Measurements from ENCODE around the gene CLHC1. TPM values are rescaled to one million over a fixed set of nuclear protein-coding genes. Genes with fewer than 3 reads are reported as not detected.
"Not testable (repeated sequence)": the region's sequence is repeated elsewhere in the genome, so short reads cannot be mapped to it uniquely, and the experiment has no call there.

The CLHC1 gene
- polyA plus RNA-seq, 3 donors: 2.4 to 5.0 TPM; not detected in 1

DNA sequence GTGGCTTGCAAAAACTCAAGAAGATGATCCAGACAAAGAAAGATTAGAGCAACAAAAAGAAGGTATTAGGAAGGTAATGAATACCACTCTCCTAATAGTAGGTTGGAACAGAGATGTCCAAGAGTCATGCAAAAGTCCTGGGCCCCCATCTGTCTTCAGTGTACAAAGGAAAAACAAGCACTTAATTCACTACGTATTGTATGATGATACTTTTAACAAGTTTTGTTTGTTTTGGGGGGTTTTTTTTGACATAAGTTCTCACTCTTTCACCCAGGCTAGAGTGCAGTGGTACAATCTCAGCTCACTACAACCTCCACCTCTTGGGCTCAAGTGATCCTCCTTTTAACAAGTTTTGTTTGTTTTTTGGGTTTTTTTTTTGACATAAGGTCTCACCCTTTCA lies 101.2 kb downstream of the CLHC1 start:
- TF ChIP-seq CTCF (IDR thresholded peaks at IDR 0.05): no peak
- Histone ChIP-seq H3K27me3 (ENCODE audit: control insufficient read depth in 2 of 2, insufficient read depth in 2 of 2, low read length in 2 of 2) (no peaks in the 10 kb centered on the region), H3K27ac (ENCODE audit: low read depth in 1 of 2, low read length in 2 of 2) (no peak overlapping the region), H4K20me1 (ENCODE audit: insufficient read depth, low read length) (no peaks in the 10 kb centered on the region), H3K4me1 (ENCODE audit: control insufficient read depth in 1 of 2, insufficient read depth in 2 of 2, low read length in 2 of 2) (peaks cover 28 to 32% of the 10 kb centered on the region in 2 donors), H3K4me2 (replicated peaks; ENCODE audit: extremely low read depth, low read length, poor library complexity, severe bottlenecking) (no peak overlapping the region), H3K79me2 (ENCODE audit: insufficient read depth, low read length) (no peaks in the 10 kb centered on the region), H3K9me3 (replicated peaks in 1 of 2; ENCODE audit: control insufficient read depth in 1 of 2, insufficient read depth in 1 of 2, low read length in 2 of 2) (no peaks in the 10 kb centered on the region), H2AFZ (ENCODE audit: insufficient read depth, low read depth, low read length, poor library complexity, severe bottlenecking) (no peak overlapping the region), H3K4me3 (replicated peaks in 1 of 3; ENCODE audit: low read depth in 2 of 3, low read length in 3 of 3) (no peak overlapping the region), H3K9ac (ENCODE audit: insufficient read depth, low read length, poor library complexity, severe bottlenecking) (no peak overlapping the region), H3K36me3 (replicated peaks in 1 of 2; ENCODE audit: control insufficient read depth in 1 of 2, insufficient read depth in 2 of 2, low read length in 2 of 2) (no peaks in the 10 kb centered on the region)
- H3K9me3 Mint-ChIP-seq: peaks cover 0 to 4% (median 0%) of the 10 kb centered on the region in 7 donors
- no peak overlapping the region for H3K27ac Mint-ChIP-seq
- H3K36me3 Mint-ChIP-seq: no peaks in the 10 kb centered on the region
- no peak for DNase-seq
- intact Hi-C loops (cut with micrococcal nuclease): no loop called here
- no peak overlapping the region for H3K4me3 Mint-ChIP-seq
- H3K27me3 Mint-ChIP-seq (ENCODE audit: low read depth in 3 of 3): no peaks in the 10 kb centered on the region
- H3K4me1 Mint-ChIP-seq: peaks cover 28% of the 10 kb centered on the region
- WGBS (ENCODE audit: insufficient coverage): no CpG with 5 or more reads among the region's 1 CpG

GRCh38 chr2:55126643-55127042 lies 105.5 kb downstream of the CLHC1 start:
- DNase-seq; H3K4me3 Mint-ChIP-seq; H3K9me3 Mint-ChIP-seq; H3K36me3 Mint-ChIP-seq; H3K27ac Mint-ChIP-seq; H4K20me1 ChIP-seq (ENCODE audit: insufficient read depth, low read length); H3K4me3 ChIP-seq (replicated peaks in 1 of 3; ENCODE audit: low read depth in 2 of 3, low read length in 3 of 3); H3K9ac ChIP-seq (ENCODE audit: insufficient read depth, low read length, poor library complexity, severe bottlenecking); H2AFZ ChIP-seq (ENCODE audit: insufficient read depth, low read depth, low read length, poor library complexity, severe bottlenecking); H3K27ac ChIP-seq (ENCODE audit: low read depth in 1 of 2, low read length in 2 of 2); H3K4me2 ChIP-seq (replicated peaks; ENCODE audit: extremely low read depth, low read length, poor library complexity, severe bottlenecking); H3K9me3 ChIP-seq (replicated peaks in 1 of 2; ENCODE audit: control insufficient read depth in 1 of 2, insufficient read depth in 1 of 2, low read length in 2 of 2); H3K36me3 ChIP-seq (replicated peaks in 1 of 2; ENCODE audit: control insufficient read depth in 1 of 2, insufficient read depth in 2 of 2, low read length in 2 of 2); intact Hi-C loops (cut with micrococcal nuclease); H3K27me3 Mint-ChIP-seq (ENCODE audit: low read depth in 3 of 3); H3K79me2 ChIP-seq (ENCODE audit: insufficient read depth, low read length); H3K27me3 ChIP-seq (ENCODE audit: control insufficient read depth in 2 of 2, insufficient read depth in 2 of 2, low read length in 2 of 2): not testable (repeated sequence)
- WGBS (ENCODE audit: insufficient coverage): no CpG with 5 or more reads among the region's 4 CpGs
- H3K4me1 ChIP-seq (ENCODE audit: control insufficient read depth in 1 of 2, insufficient read depth in 2 of 2, low read length in 2 of 2): peaks cover 18 to 22% of the 10 kb centered on the region in 2 donors
- H3K4me1 Mint-ChIP-seq: peaks cover 18% of the 10 kb centered on the region

Other genes with a start within 250 kb of the CLHC1 start
- gene RTN4, start 181.8 kb downstream of the CLHC1 start, polyA plus RNA-seq: 100 to 1,000 TPM; 111 to 163 (median 158) TPM
- 1,000 to 10,000 TPM in 1 of 3 donors, 100 to 1,000 TPM in 2; 785 to 1,452 (median 967) TPM for gene RPS27A, start 395 bp upstream of the CLHC1 start, polyA plus RNA-seq
- 10 to 100 TPM in 2 of 3 donors, 1 to 10 TPM in 1; 8.1 to 12.5 (median 11.7) TPM for gene MTIF2, start 36.9 kb upstream of the CLHC1 start, polyA plus RNA-seq
- 10 to 100 TPM in 2 of 3 donors, 1 to 10 TPM in 1; 9.9 to 57.1 (median 17.9) TPM for gene CCDC88A, start 187.6 kb upstream of the CLHC1 start, polyA plus RNA-seq